GM20431 (cell line): ENCODE data around the gene COX5A.

ENCODE experiments used
- in situ Hi-C: fragments of 300-500 bp; cut with MseI, MboI; formaldehyde crosslinking; loops from one replicate; pipeline ENCODE4 v1.15.0; 2020; ENCODE audit warnings: low sequenced_read_pairs; ENCODE audit not compliant: unreplicated experiment

The COX5A gene

DNA sequence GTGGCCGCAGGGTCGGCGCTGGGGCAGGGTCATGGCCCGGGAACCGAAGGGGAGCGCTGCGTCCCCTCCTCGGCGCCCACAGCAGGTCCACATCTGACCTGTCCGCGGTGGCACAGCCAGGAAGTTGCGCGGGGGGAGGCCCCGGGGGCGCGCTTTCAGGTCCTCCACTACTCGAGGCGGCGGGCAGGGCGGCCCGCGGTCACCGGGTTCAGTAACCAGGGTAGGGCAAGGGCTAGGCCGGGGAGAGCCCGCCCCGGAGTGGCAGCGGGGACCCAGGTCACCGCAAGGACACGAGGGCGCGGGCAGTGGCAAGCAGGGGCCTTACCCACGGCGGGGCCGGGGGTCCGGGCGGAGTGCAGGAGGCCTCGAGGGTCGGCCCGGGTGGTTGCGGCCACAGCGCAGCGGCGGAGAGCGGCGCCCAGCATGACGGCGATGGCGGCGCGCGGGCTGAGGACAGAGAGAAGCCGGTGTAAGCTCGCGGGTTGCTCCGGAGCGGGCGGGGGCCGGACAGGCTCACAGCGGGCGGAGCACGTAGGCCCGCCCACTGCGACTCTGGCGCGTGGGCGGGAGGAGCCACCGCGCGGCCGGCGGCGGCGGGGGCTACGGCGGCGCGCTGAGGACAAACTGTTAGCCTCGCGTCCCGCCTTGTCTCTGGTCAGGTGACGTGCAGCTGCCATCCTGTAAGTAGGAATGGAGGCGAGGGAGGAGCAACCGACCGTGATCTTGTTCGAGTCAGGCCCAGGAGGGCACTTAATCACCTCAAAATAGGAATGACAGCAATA is at the start of gene COX5A:
Gene COX5A, minus strand, starts transcription at position 484 of the 782 bp plus-strand sequence. Its CDS starts 59 bp downstream, at position 425.
- in situ Hi-C loops: loop anchor here (25.0 kb wide), 1 partner anchor 300 kb away; no protein-coding TSS in a partner anchor

DNA sequence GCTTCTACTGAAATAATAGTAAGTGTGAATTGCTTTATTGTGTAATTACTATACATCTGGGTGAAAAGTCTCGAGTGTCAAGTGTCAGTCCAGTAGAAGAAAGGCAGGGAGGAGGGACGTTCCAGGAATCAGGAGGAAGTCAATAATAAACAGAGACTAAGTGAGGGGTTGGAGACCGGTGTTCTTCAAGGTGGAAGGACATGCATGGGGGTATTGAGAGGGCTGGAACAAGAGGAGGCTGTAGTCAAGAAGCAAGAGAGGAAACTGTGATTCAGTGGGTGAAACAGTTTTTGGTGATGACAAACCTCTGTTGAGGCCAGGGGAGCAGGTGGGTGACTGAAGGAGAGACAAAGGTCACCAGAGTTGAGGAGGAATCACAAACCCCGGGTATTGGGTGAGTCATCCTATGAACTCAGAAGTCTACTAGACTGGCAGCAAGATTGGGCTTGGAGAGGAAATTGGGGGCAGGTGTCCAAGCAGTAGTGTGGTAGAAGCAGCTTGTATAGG is 45.9 kb upstream of the COX5A start:
- in situ Hi-C loops: no loop called here

DNA sequence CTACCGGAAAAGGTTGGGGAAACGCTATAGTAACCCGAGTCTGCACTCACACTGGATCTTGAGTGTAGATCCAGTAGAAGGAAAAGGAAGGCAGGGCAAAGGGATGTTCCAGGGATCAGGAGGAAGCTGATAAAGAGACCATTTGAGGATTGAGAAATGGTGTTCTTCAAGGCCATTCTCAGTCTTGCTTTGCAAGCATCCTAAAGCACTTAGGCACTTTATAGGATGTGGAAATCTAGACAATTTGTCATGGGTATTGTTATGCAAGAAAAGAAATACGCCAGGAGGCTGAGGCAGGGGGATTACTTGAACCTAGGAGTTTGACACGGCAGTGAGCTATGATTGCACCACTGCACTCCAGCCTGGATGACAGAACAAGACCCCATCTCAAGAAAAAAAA is 44.3 kb upstream of the COX5A start:
- in situ Hi-C loops: no loop called here

DNA sequence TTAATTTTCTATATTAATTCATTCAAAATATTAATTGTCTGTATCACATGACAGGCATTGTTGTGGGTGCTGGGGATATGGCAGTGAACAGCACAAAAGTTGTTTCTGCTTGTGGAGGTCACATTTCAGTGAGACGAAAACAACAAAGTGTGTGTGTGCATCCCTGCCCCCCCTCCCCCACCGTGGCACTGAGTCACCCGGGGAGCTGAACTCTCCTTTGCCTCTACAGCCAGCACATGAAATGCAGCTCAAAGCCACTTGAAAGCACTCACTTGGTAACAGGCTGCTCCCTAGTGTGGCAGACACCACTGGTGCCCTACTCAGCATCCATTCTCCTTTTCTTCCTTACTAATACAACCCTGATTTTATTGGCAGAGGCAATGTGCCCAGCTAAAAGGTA is 40.6 kb upstream of the COX5A start:
- in situ Hi-C loops: no loop called here

DNA sequence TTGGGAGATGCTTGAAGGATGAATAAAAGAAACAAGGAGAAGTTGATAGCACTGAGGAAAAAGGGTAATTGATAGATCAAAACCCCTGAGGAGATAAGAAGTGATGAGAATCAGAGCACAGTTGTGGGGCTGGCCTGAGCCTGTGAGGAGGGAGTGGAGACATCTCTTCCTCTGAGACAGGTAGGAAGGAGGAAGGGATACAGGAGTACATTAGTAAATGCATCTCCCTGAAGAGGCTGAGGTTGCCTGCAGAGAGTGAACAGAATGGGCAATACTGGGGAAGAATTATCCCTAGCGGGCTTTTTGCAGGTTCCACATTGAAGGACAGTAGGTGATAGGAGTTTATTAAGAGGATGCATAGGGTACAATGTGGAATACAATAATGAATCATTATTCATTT is 40.2 kb upstream of the COX5A start:
- in situ Hi-C loops: no loop called here

DNA sequence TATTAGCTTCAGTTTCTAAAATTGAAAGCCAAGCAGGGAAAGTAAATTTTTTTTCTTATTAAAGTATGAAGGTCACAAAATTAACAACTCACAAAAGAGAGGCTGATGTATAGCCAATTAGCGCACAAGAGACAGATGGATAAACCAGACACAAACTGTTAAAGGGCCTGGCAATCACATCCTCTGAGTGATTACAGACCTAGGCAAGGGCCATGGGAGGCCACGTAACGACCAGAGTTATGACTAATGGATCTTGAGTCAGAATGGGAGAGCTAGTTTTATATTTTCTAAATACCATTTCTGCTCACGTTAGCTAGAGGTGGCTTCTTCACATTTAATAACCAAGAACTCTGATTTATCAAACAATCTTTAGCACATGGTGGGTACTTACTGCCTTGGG is 39.7 kb upstream of the COX5A start:
- in situ Hi-C loops: no loop called here

DNA sequence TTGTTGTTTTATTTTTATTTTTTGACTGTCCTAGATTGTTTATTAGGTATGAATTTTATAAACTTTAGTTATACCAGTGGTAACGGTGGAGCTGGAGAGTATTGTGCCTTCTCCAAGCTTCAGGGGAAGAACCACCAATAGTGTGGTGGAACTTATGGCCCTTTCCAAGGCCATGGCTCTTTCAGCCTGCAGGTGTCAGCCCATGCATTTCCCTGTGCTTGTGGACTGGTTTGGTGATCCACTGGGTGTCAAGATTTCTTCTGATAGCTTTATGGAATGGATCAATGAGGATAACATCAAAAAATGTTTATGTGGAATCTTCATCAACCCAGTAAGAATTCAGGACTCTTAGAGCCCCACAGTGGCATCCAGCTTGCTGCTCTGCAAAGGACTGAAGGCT is 38.3 kb upstream of the COX5A start:
- in situ Hi-C loops: no loop called here

DNA sequence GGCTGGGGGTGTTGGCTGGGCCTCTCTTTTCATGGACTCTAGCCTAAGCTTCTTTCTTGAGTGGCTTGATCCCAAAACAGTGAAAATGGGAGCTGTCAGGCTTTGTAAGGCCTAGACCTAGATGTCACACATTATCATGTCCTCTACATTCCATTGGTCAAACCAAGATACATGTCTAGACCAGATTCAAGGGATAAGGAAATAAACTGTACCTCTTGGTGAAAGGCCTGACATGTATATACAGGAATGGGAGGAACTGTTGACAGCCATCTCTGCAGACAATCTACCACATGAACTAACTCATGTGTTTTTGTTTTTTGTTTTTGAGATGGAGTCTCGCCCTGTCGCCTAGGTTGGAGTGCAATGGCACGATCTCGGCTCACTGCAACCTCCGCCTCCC is 29.8 kb upstream of the COX5A start:
- in situ Hi-C loops: no loop called here

DNA sequence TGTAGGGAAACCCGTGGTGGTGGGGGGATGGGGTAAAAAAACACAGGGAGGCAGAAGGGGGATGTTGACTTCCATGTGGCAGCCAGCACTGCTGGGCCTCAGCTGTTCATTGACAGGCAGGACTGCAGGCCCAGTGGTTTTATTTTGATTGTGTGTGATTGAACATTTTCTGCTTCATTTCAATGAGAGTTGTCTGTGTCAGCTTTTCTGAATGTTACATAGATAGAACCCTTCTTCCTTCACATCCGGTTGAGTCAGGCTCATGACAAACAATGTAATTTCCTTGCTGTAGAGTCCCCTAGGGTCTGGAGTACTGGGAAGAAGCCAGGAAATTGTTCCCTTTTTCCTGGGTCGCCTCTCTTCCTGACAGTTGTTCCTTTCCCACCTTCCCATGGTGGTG is 26.9 kb upstream of the COX5A start:
- in situ Hi-C loops: no loop called here

DNA sequence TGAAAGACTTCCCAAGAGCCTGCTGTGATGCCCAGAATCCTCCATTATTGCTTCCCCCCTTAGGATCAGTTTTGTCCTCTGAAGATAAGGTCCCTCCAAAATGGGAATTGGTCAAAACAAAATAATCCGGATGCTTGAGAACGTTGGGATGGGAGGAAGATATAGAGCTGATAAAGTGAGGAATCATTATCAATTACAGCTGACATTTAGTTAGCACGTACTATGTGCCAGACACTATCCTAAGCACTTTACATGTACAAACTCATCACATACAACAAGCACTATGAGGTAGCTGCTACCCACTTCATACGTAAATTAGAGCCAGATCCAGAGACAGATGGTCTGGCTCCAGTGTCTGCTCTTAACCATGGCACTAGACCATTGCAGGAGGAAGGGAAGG is 25.3 kb upstream of the COX5A start:
- in situ Hi-C loops: no loop called here

DNA sequence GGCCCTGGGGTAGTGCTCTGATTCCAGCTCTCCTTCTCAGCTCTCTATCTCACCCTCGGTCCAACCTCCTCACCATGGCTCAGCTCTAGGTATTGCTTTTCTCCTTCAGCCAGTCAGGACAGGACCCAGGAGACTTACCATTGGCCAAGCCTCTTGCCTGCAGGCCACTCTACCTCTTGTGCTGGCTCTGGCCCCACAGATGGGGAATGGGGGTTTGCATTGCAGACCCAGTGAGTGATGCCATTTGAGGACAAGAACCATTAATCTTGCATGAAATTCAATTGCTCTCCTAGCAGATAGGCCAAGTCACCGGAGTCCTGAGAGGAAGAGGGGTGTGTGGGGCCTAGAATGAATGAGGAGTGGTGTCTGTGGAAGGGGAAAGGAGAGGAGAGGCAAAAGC is 24.8 kb upstream of the COX5A start:
- in situ Hi-C loops: no loop called here

DNA sequence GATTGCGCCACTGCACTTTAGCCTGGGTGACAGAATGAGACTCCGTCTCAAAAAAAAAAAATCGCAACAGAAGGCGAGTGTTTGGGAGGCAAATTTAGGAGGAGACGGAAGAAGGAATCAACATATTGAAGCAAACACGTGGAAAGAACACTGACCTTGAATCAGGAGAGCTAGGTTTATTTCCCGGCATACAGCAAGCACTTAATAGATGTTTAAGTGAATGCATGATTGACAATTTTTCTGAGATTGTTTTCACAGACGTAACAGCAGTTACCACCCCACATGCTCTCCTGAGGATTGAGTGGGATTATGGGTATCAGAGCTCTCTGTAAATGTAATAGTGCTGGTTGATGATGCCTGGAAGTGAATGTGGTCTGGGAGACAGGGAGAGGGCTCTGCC is 24.3 kb upstream of the COX5A start:
- in situ Hi-C loops: no loop called here

DNA sequence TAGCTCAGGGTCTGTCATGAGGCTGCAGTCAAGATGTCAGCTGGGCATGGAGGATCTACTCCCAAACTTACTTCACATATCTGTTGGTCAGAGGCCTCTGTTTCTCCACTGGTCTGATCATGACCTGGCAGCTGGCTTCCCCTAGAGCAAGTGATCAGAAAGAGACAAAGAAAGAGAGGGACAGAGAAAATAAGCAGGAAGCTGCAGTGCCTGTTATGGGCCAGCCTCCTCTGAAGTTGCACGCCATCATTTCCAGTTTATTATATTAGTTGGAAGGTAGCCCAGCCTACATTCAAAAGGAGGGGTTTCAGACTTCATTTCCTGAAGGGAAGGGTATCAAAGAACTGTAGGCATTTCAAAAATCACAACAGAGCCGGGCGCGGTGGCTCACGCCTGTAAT is 23.7 kb upstream of the COX5A start:
- in situ Hi-C loops: no loop called here

DNA sequence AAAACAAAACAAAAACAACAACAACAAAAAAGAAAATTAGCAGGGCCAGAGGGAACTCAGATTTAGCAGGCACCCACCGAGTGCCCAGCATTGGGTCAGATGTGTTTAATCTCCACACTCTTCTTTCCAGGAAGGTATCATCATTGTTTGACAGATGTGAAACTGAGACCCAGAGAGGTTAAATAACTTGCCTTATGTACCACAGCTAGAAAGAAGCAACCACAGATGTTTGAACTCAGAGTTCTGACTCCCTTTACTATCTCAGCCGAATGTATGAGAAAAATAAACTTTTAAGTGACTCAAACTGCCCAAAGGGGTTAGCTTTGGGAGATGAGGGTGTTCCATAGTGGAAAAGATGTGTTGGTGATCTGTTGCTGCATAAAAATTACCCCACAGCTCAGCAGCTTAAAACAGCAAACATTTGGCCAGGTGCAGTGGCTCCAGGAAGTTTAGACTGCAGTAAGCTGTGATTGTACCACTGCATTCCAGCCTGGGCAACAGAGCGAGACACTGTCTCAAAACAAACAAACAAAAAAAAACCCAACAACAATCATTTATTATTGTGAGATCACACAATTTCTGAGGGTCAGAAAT is 23.2 kb upstream of the COX5A start:
- in situ Hi-C loops: no loop called here

DNA sequence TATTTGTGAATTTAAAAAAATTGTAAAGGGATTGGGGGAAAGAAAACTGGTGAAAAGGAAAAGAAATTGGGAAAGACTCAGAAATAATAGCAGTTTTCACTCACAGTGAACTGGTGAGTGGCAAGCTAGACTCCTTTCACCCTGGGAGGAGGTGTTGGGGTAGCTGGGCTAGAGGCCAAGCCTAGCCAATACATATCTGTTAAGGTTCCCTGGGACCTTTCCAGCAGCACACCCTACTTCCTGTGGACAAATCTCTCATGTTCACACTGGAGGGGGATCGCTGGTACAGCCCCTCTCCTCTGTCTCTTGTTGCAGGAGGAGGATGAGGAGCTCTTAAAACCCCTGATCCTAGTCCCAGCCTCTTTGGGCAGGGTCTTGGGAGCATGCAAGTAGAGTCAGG is 22.4 kb upstream of the COX5A start:
- in situ Hi-C loops: no loop called here

DNA sequence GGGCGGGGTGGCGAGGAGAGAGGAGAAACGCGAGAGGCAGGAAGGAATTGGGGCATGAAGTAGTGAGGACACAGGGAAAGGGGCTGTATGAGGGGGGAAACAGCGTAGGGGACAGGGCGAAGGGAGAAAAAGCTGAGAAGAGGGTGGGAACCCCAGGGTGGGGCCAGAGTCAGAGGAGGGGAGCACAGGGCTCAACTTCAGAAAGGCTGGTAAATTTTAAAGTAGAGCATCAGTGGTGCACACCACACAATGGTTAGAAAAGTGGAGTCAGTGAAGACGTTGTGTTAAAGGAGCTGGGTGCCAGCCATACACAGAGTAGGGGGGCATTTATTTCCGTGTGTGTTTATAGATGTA is 21.7 kb upstream of the COX5A start:
- in situ Hi-C loops: no loop called here

DNA sequence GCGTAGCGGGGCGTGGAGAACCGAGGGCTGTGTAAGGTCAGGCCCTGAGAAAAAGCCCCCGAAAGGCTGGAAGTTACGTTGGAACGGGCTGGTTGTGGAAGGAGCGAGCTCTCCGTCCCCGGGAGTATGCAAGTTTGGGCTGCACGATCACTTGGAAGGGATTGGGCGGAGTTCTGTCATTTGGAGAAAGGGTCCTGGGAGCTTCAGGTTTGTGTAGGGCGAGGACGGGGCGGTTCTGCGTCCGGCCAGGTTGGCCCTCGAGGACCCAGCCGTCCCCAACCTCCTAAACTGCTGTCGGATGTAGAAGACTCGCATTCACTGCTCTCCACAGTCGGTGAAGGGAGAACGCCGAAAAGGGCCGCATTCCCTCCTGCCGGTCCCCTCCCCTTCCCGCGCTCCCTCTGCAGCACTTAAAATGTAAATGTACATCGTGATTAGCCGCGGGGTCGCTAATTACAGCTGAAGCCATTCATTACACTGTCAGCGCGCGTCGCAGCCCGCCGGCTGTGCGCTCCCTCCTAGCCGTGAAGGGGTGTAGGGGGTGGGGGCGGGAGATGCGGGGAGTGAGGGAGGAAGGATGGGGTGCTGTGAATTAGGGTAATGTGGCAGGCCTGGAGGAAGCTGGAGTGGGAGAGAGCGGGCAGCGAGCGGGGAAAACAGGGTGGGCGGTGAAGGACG is 21.2 kb upstream of the COX5A start:
- in situ Hi-C loops: no loop called here

DNA sequence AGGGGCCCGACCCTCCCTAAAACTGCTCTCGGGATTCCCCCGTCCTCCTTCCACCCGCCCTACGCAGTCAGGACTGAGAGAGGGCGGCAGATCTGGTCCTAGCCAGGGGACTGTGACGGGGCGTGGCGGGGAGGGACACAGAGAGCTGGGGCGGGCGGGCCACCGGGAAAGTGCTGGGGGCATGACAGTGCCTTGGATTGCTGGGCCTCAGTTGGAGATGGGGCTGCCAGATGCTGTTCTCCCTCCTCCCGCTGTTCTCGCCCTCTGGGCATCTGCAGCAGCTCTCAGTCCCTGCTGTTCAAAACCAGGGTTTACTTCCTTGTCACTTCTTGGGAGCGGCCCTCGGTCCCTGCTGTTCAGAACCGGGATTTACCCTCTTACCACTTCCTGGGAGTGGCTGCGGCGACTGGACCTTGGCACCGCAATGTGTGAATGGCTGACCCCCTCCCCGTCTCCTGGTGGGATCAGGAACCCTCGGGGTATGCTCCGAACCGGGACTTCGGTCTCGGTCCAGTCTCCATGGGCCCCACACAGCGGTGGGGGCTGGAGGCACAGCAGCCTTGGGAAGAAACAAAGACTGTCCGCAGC is 20.5 kb upstream of the COX5A start:
- in situ Hi-C loops: no loop called here

DNA sequence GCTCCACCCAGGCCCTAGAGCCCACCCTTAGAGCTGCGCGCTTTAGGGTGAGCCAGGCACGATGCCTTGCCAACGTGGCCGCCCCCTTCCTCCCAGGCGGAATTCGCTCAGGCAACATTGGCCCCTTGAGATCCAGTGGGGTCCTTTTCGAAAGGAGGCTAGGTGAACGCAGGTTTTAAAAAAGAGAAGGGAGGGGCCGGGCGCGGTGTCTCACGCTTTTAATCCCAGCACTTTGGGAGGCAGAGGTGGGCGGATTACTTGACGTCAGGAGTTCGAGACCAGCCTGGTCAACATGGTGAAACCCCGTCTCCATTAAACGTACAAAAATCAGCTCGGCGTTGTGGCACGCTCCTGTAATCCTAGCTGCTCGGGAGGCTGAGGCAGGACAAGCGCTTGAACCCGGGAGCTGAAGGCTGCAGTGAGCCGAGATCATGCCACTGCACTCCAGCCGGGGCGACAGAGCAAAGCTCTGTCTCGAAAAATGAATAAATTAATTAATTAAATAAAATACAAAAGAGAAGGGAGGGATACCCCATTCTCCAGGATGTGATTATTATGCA is 19.7 kb upstream of the COX5A start:
- in situ Hi-C loops: no loop called here

DNA sequence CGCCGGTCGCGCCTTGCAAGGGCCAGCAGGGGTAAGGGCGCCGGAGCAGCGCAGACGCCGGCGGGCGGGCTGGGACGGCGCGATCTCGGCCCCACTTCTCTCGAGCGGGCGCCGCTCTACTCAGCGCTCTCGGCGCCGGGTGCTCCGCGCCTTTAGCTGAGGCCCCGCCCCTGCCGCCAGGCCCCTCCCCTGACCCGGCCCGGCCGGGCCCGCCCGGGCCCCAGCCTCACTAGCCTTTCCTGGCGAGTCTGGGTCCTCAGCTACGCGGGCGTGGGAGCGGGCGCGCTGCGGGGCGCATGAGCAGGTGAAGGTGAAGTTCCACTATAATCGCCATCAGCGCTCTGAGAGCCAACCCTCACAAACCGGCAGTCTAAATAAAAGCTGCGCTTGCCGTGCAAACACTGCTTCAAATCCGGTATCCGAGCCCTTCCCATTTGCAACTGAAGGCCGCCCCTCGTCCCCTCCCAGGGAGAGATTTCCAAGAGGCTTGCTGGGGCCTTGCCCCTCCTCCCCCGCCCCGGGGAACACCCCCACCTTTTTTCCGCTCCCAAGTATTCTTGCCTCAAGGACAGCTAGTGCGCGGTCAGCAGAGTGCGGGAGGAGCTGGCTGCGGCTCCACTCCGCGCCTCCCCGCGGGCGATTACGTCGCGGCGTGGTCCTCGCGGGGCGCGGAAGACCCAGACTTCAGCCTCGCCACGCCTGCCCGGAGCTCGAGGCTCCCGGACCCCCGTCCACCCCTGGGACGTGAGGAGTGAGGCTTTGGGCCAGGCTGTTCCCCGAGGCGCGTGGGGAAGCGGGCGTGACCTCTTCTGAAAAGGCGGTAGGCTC is 19.0 kb upstream of the COX5A start, which contains the start of gene RPP25:
Gene RPP25, minus strand, starts transcription at position 125 of the 828 bp plus-strand sequence. CDS start 189 bp downstream, outside the sequence.
- in situ Hi-C loops: no loop called here
